Vagina (tissue), 2 donors: ENCODE data around the gene FRYL. TPM values are rescaled to one million over a fixed set of nuclear protein-coding genes. Genes with fewer than 3 reads are reported as not detected.

ENCODE experiments used
- DNase-seq, 2 donors: peaks; one replicate each; pipeline ENCODE4 v3.0.0-alpha.2; 2017; ENCODE audit errors: extremely low spot score in 2 of 2
- H3K27ac ChIP-seq: fragments of 200-600 bp; sonication (generic); one replicate; pipeline ENCODE4 v1.5.1; 2019
- H3K27me3 ChIP-seq: fragments of 200-600 bp; sonication (generic); one replicate; pipeline ENCODE4 v1.5.1; 2019
- H3K36me3 ChIP-seq, 2 donors: fragments of 200-600 bp; sonication (generic); one replicate each; pipeline ENCODE4 v1.5.1; 2017 to 2019
- H3K4me1 ChIP-seq: fragments of 200-600 bp; sonication (generic); one replicate; pipeline ENCODE4 v1.5.1; 2019
- H3K4me3 ChIP-seq, 2 donors: fragments of 200-600 bp; sonication (generic); 1 replicate in 1 of 2; 2 replicates in 1 of 2; pipeline ENCODE4 v1.5.1; 2016 to 2019
- H3K9me3 ChIP-seq: fragments of 200-600 bp; sonication (generic); one replicate; pipeline ENCODE4 v1.5.1; 2019
- POLR2A ChIP-seq, 2 donors: fragments of 450-650 bp; IDR thresholded peaks; one replicate each; pipeline ENCODE4 v1.6.1; 2017; ENCODE audit warnings: antibody characterized with exemption in 2 of 2, mild to moderate bottlenecking in 2 of 2, moderate library complexity in 2 of 2
- POLR2AphosphoS5 ChIP-seq, 2 donors: sonication (generic); formaldehyde crosslinking; IDR thresholded peaks; one replicate each; pipeline ENCODE4 v1.9.0; 2017; ENCODE audit warnings: antibody characterized with exemption in 2 of 2, mild to moderate bottlenecking in 2 of 2, low read depth in 1 of 2; ENCODE audit not compliant: insufficient read depth in 1 of 2
- intact Hi-C: fragments of 100-400 bp; cut with DNase I; formaldehyde crosslinking; loops from one replicate; pipeline ENCODE4 v1.15.1; 2023
- total RNA-seq: library from RNA; depleted of rRNA; stranded (reverse); fragments of >200 nt; gene quantifications from one replicate; pipeline ENCODE4 v1.2.3, GENCODE V29; 2016
- TF ChIP-seq, protein P1 (sequence below), 3 experiments: fragments of 450-650 bp in 2 of 3; fragments of 200-600 bp in 1 of 3; sonication (generic) in 1 of 3; IDR thresholded peaks; one replicate each; pipeline ENCODE4 v1.5.1; 2017 to 2019; ENCODE audit warnings: antibody characterized with exemption in 3 of 3, mild to moderate bottlenecking in 2 of 3, moderate library complexity in 2 of 3

FRYL gene
- total RNA-seq, 1 donor from 2014 or later, result 51.8 TPM

GRCh38 chr4:48649505-48649904, 130.6 kb downstream of the FRYL start:
- Histone ChIP-seq H3K4me3 (no peak overlapping the region), H3K9me3 (no peaks in the 10 kb centered on the region), H3K36me3 (no peaks in the 10 kb centered on the region), H3K4me1 (peaks cover 19% of the 10 kb centered on the region), H3K27me3 (no peaks in the 10 kb centered on the region), H3K27ac (no peak overlapping the region)
- intact Hi-C loops, result no loop called here
- no peak for DNase-seq
- TF ChIP-seq, protein P1, sequence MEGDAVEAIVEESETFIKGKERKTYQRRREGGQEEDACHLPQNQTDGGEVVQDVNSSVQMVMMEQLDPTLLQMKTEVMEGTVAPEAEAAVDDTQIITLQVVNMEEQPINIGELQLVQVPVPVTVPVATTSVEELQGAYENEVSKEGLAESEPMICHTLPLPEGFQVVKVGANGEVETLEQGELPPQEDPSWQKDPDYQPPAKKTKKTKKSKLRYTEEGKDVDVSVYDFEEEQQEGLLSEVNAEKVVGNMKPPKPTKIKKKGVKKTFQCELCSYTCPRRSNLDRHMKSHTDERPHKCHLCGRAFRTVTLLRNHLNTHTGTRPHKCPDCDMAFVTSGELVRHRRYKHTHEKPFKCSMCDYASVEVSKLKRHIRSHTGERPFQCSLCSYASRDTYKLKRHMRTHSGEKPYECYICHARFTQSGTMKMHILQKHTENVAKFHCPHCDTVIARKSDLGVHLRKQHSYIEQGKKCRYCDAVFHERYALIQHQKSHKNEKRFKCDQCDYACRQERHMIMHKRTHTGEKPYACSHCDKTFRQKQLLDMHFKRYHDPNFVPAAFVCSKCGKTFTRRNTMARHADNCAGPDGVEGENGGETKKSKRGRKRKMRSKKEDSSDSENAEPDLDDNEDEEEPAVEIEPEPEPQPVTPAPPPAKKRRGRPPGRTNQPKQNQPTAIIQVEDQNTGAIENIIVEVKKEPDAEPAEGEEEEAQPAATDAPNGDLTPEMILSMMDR (IDR thresholded peaks at IDR 0.05), result no peak
- TF ChIP-seq POLR2AphosphoS5 (IDR thresholded peaks at IDR 0.05; ENCODE audit: insufficient read depth in 1 of 2, low read depth in 1 of 2) (no peak), POLR2A (IDR thresholded peaks at IDR 0.05) (no peak)

- TF ChIP-seq, protein P1 (IDR thresholded peaks at IDR 0.05), result no peak
- TF ChIP-seq POLR2A (IDR thresholded peaks at IDR 0.05), result no peak
- no peak for TF ChIP-seq POLR2AphosphoS5 (IDR thresholded peaks at IDR 0.05; ENCODE audit: insufficient read depth in 1 of 2, low read depth in 1 of 2)
- H3K4me1 ChIP-seq, result peaks cover 39% of the 10 kb centered on the region
- H3K36me3 ChIP-seq, result no peaks in the 10 kb centered on the region
- no peak overlapping the region for H3K27ac ChIP-seq
- H3K4me3 ChIP-seq, result no peak overlapping the region
- no peaks in the 10 kb centered on the region for H3K9me3 ChIP-seq
- no peaks in the 10 kb centered on the region for H3K27me3 ChIP-seq
- DNase-seq, result no peak
- intact Hi-C loops, result no loop called here
These were observed 134.8 kb downstream of the FRYL start for GRCh38 chr4:48645225-48645794.

- no peaks in the 10 kb centered on the region for H3K36me3 ChIP-seq
- intact Hi-C loops, result no loop called here
- no peak for DNase-seq
- no peak for TF ChIP-seq POLR2A (IDR thresholded peaks at IDR 0.05)
- TF ChIP-seq, protein P1 (IDR thresholded peaks at IDR 0.05), result no peak
- no peaks in the 10 kb centered on the region for H3K27me3 ChIP-seq
- H3K9me3 ChIP-seq, result no peaks in the 10 kb centered on the region
- peaks cover 43% of the 10 kb centered on the region for H3K4me1 ChIP-seq
- no peak overlapping the region for H3K27ac ChIP-seq
- no peak overlapping the region for H3K4me3 ChIP-seq
These were observed 137.4 kb downstream of the FRYL start for GRCh38 chr4:48642421-48643374.

DNA sequence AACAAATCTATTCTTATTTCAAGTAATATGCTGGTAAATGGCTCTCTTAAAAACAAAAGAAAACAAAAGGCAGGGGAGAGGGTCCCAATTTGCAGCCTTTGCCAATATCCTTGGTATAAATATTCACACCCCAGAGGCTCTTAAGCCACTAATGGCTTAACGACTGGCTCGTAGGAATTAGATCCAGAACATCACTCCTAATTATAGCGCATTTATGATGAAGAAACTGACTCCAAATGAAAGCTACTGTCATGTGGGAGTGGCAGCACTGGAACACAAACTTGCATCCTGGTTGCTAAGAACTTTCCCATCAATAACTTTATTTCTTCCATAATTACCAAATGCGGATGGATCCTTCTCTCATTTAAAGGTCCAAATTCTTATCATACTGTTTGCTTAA, 138.7 kb downstream of the FRYL start:
- DNase-seq, result no peak
- H3K9me3 ChIP-seq, result no peaks in the 10 kb centered on the region
- TF ChIP-seq, protein P1 (IDR thresholded peaks at IDR 0.05), result no peak
- TF ChIP-seq POLR2AphosphoS5 (IDR thresholded peaks at IDR 0.05; ENCODE audit: insufficient read depth in 1 of 2, low read depth in 1 of 2) (no peak), POLR2A (IDR thresholded peaks at IDR 0.05) (no peak)
- no peaks in the 10 kb centered on the region for H3K27me3 ChIP-seq
- no peaks in the 10 kb centered on the region for H3K36me3 ChIP-seq
- intact Hi-C loops, result no loop called here
- no peak overlapping the region for H3K27ac ChIP-seq
- H3K4me3 ChIP-seq, result no peak overlapping the region
- H3K4me1 ChIP-seq, result peaks cover 43% of the 10 kb centered on the region

GRCh38 chr4:48640699-48641098, 139.4 kb downstream of the FRYL start:
- Histone ChIP-seq H3K36me3 (no peaks in the 10 kb centered on the region), H3K27me3 (no peaks in the 10 kb centered on the region), H3K27ac (no peak overlapping the region), H3K9me3 (no peaks in the 10 kb centered on the region), H3K4me3 (no peak overlapping the region), H3K4me1 (peaks cover 45% of the 10 kb centered on the region)
- intact Hi-C loops, result no loop called here
- TF ChIP-seq POLR2AphosphoS5 (IDR thresholded peaks at IDR 0.05; ENCODE audit: insufficient read depth in 1 of 2, low read depth in 1 of 2) (no peak), POLR2A (IDR thresholded peaks at IDR 0.05) (no peak)
- TF ChIP-seq, protein P1 (IDR thresholded peaks at IDR 0.05), result no peak
- no peak for DNase-seq
